Measurements from ENCODE around the gene HDLBP. TPM values are rescaled to one million over a fixed set of nuclear protein-coding genes. Genes with fewer than 3 reads are reported as not detected.

The HDLBP gene
- total RNA-seq, 1 experiment from 2014 or later, result 350 TPM

DNA sequence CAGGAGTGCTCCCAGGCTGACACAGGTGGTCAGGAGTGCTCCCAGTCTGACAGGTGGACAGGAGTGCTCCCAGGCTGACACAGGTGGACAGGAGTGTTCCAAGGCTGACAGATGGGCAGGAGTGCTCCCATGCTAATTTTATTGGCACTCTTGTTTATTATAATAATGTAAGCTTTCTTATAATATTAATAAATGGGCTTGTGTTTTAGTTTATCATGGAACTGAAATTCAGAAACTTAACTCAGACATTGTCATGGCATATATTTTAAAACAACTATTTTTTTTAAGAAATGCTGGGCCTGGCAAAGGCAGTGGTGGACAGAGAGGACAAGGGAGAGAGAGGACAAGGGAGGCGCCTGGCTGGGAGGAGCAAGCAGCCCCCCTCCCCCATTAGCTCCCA lies 108.3 kb downstream of the HDLBP start:
- CTCF ChIA-PET, result interaction anchor here (1.3 kb wide), 1 partner anchor 12 kb away, joined by 3 read pairs; no protein-coding TSS in a partner anchor
- Mint-ChIP-seq H3K4me3 (ENCODE audit: unreplicated experiment) (no peak overlapping the region), H3K27ac (ENCODE audit: unreplicated experiment) (no peak overlapping the region), H3K4me1 (ENCODE audit: low read depth, unreplicated experiment) (no peaks in the 10 kb centered on the region), H3K9me3 (ENCODE audit: unreplicated experiment) (no peaks in the 10 kb centered on the region), H3K27me3 (ENCODE audit: insufficient read depth, unreplicated experiment) (no peaks in the 10 kb centered on the region), H3K36me3 (ENCODE audit: insufficient read depth, unreplicated experiment) (no peaks in the 10 kb centered on the region)
- intact Hi-C loops (cut with micrococcal nuclease; ENCODE audit: unreplicated experiment), result no loop called here
- POLR2A ChIA-PET, result no interaction called here
- TF ChIP-seq CTCF (IDR thresholded peaks at IDR 0.05; ENCODE audit: insufficient read depth in 1 of 2, low read depth in 1 of 2, low read length in 1 of 2, severe bottlenecking in 1 of 2, unreplicated experiment in 1 of 2), result no peak
- Histone ChIP-seq H3K36me3 (ENCODE audit: control insufficient read depth, insufficient read depth, low read length) (no peaks in the 10 kb centered on the region), H3K4me3 (ENCODE audit: low read depth, low read length) (no peak overlapping the region), H3K9me3 (no peaks in the 10 kb centered on the region), H3K27me3 (replicated peaks; ENCODE audit: control insufficient read depth, insufficient read depth, low read length) (no peaks in the 10 kb centered on the region), H3K4me1 (no peaks in the 10 kb centered on the region)
- DNase-seq, result no peak
- BruUV-seq (replicated peaks), result no TSS peak

DNA sequence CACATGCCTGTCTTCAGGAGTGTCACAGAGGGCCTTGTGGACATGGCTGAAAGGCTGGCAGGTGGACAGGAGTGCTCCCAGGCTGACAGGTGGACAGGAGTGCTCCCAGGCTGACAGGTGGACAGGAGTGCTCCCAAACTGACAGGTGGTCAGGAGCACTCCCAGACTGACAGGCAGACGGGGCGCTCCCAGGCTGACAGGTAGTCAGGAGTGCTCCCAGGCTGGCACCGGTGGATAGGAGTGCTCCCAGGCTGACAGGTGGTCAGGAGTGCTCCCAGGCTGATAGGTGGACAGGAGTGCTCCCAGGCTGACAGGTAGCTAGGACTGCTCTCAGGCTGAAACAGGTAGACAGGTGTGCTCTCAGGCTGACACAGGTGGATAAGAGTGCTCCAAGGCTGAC lies 110.4 kb downstream of the HDLBP start:
- Histone ChIP-seq H3K36me3 (ENCODE audit: control insufficient read depth, insufficient read depth, low read length) (no peaks in the 10 kb centered on the region), H3K4me1 (no peaks in the 10 kb centered on the region), H3K4me3 (ENCODE audit: low read depth, low read length) (no peak overlapping the region), H3K27me3 (replicated peaks; ENCODE audit: control insufficient read depth, insufficient read depth, low read length) (no peaks in the 10 kb centered on the region), H3K9me3 (no peaks in the 10 kb centered on the region)
- no peak overlapping the region for H3K4me3 Mint-ChIP-seq (ENCODE audit: unreplicated experiment)
- POLR2A ChIA-PET, result no interaction called here
- H3K9me3 Mint-ChIP-seq (ENCODE audit: unreplicated experiment), result no peaks in the 10 kb centered on the region
- intact Hi-C loops (cut with micrococcal nuclease; ENCODE audit: unreplicated experiment), result no loop called here
- H3K36me3 Mint-ChIP-seq (ENCODE audit: insufficient read depth, unreplicated experiment), result no peaks in the 10 kb centered on the region
- BruUV-seq (replicated peaks), result no TSS peak
- no peak overlapping the region for H3K27ac Mint-ChIP-seq (ENCODE audit: unreplicated experiment)
- H3K4me1 Mint-ChIP-seq (ENCODE audit: low read depth, unreplicated experiment), result no peaks in the 10 kb centered on the region
- no peak for DNase-seq
- no peak for TF ChIP-seq CTCF (IDR thresholded peaks at IDR 0.05; ENCODE audit: insufficient read depth in 1 of 2, low read depth in 1 of 2, low read length in 1 of 2, severe bottlenecking in 1 of 2, unreplicated experiment in 1 of 2)
- H3K27me3 Mint-ChIP-seq (ENCODE audit: insufficient read depth, unreplicated experiment), result no peaks in the 10 kb centered on the region
- CTCF ChIA-PET, result no interaction called here

GRCh38 chr2:241204490-241204889 lies 111.0 kb downstream of the HDLBP start:
- Mint-ChIP-seq H3K4me3 (ENCODE audit: unreplicated experiment) (no peak overlapping the region), H3K36me3 (ENCODE audit: insufficient read depth, unreplicated experiment) (no peaks in the 10 kb centered on the region), H3K27me3 (ENCODE audit: insufficient read depth, unreplicated experiment) (no peaks in the 10 kb centered on the region), H3K27ac (ENCODE audit: unreplicated experiment) (no peak overlapping the region), H3K9me3 (ENCODE audit: unreplicated experiment) (no peaks in the 10 kb centered on the region), H3K4me1 (ENCODE audit: low read depth, unreplicated experiment) (no peaks in the 10 kb centered on the region)
- POLR2A ChIA-PET, result no interaction called here
- intact Hi-C loops (cut with micrococcal nuclease; ENCODE audit: unreplicated experiment), result no loop called here
- Histone ChIP-seq H3K27me3 (replicated peaks; ENCODE audit: control insufficient read depth, insufficient read depth, low read length) (no peaks in the 10 kb centered on the region), H3K36me3 (ENCODE audit: control insufficient read depth, insufficient read depth, low read length) (no peaks in the 10 kb centered on the region), H3K4me1 (no peaks in the 10 kb centered on the region), H3K9me3 (no peaks in the 10 kb centered on the region), H3K4me3 (ENCODE audit: low read depth, low read length) (no peak overlapping the region)
- CTCF ChIA-PET, result no interaction called here
- no peak for DNase-seq
- no peak for TF ChIP-seq CTCF (IDR thresholded peaks at IDR 0.05; ENCODE audit: insufficient read depth in 1 of 2, low read depth in 1 of 2, low read length in 1 of 2, severe bottlenecking in 1 of 2, unreplicated experiment in 1 of 2)
- no TSS peak for BruUV-seq (replicated peaks)

All from Caco-2 (cell line).